Smooth muscle cell (in vitro differentiated cells): ENCODE measurements around the gene RSBN1L. TPM values are rescaled to one million over a fixed set of nuclear protein-coding genes. Genes with fewer than 3 reads are reported as not detected.

Experiments used
- DNase-seq: peaks from one replicate; lab custom pipeline; 2025; ENCODE audit not compliant: unreplicated experiment; lab: John Stamatoyannopoulos, UW
- H2AFZ ChIP-seq: fragments of 200-600 bp; sonication (generic); 2 replicates; pipeline ENCODE4 v1.6.0; 2016; ENCODE audit warnings: antibody characterized with exemption, low read depth, mild to moderate bottlenecking
- H3F3A ChIP-seq: fragments of 200-600 bp; sonication (generic); 2 replicates; pipeline ENCODE4 v1.6.0; 2017; ENCODE audit warnings: antibody characterized with exemption, low read depth
- H3K27ac ChIP-seq: fragments of 200-600 bp; sonication (generic); 2 replicates; pipeline ENCODE4 v1.5.1; 2016; ENCODE audit warnings: low read depth, mild to moderate bottlenecking
- H3K27me3 ChIP-seq: fragments of 200-600 bp; sonication (generic); 2 replicates; pipeline ENCODE4 v1.6.1; 2016; ENCODE audit warnings: low read depth, mild to moderate bottlenecking
- H3K36me3 ChIP-seq: fragments of 200-600 bp; sonication (generic); 2 replicates; pipeline ENCODE4 v1.5.1; 2016; ENCODE audit warnings: low read depth
- H3K4me1 ChIP-seq: fragments of 200-600 bp; sonication (generic); 2 replicates; pipeline ENCODE4 v1.5.1; 2016; ENCODE audit warnings: low read depth
- H3K4me2 ChIP-seq: fragments of 200-600 bp; sonication (generic); 2 replicates; pipeline ENCODE4 v1.6.0; 2016; ENCODE audit warnings: mild to moderate bottlenecking
- H3K4me3 ChIP-seq: fragments of 200-600 bp; sonication (generic); 2 replicates; pipeline ENCODE4 v1.5.1; 2016; ENCODE audit warnings: mild to moderate bottlenecking
- H3K79me2 ChIP-seq: fragments of 200-600 bp; sonication (generic); 2 replicates; pipeline ENCODE4 v1.6.0; 2016; ENCODE audit warnings: low read depth, mild to moderate bottlenecking
- H3K9ac ChIP-seq: fragments of 200-600 bp; sonication (generic); 2 replicates; pipeline ENCODE4 v1.6.0; 2016; ENCODE audit warnings: low read depth
- H3K9me3 ChIP-seq: fragments of 200-600 bp; sonication (generic); replicated peaks from 2 replicates; pipeline ENCODE4 v1.5.1; 2016; ENCODE audit warnings: low read depth
- H4K20me1 ChIP-seq: fragments of 200-600 bp; sonication (generic); 2 replicates; pipeline ENCODE4 v1.6.0; 2016; ENCODE audit warnings: low read depth
- WGBS: methylation state at CpG from one replicate; pipeline ENCODE4 v1.1.7; 2016; ENCODE audit warnings: low lambda C conversion rate; 5-methylcytosine and 5-hydroxymethylcytosine counted together
- polyA plus RNA-seq: library from polyadenylated mRNA; unstranded; fragments of >200 nt; fragmentation: Nextera tagmentation; extraction: Ambion mirVana; gene quantifications from 2 replicates; pipeline ENCODE4 v1.2.1, GENCODE V29; 2016
- total RNA-seq: library from RNA; depleted of rRNA; stranded (reverse); fragments of >200 nt; gene quantifications from 2 replicates; pipeline ENCODE4 v1.2.3, GENCODE V29; 2014
- TF ChIP-seq, protein P1 (sequence below): fragments of 200-600 bp; sonication (generic); IDR thresholded peaks from 2 replicates; pipeline ENCODE4 v1.5.1; 2017; ENCODE audit warnings: borderline replicate concordance, mild to moderate bottlenecking, antibody characterized with exemption; ENCODE audit not compliant: insufficient read depth, poor library complexity, severe bottlenecking

Gene RSBN1L
- total and polyA plus RNA-seq, 2 experiments from 2014 or later: 3.8 to 26.2 TPM

DNA sequence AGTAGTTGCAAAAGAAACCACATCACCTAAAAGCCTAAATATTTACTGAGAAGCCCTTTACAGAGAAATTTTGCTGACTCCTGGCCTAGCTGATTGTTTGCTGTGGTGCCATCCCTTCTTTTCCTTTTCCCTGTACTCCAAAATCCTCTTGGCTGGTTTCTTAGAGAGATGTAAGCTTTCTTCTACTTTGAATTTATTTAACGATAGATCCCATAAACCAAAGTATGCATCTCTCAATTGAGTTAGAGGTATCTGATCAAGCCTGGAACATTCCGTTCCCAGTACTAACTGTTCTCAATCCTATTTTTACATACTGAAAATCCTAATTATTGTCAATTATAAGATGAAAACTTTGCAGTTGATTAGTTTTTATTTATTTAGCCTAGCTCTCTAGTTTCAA lies 95.7 kb downstream of the RSBN1L start:
- Histone ChIP-seq H3K36me3 (no peaks in the 10 kb centered on the region), H3K27me3 (no peaks in the 10 kb centered on the region), H3K79me2 (peaks cover 28% of the 10 kb centered on the region), H2AFZ (no peak overlapping the region), H3F3A (no peaks in the 10 kb centered on the region), H3K4me2 (no peak overlapping the region), H3K27ac (no peak overlapping the region), H3K4me3 (no peak overlapping the region), H4K20me1 (no peaks in the 10 kb centered on the region), H3K9me3 (no peaks in the 10 kb centered on the region), H3K4me1 (peaks cover 5% of the 10 kb centered on the region), H3K9ac (no peak overlapping the region)
- DNase-seq: no peak
- WGBS: 88% methylated on average over 2 of the region's 2 CpGs
- TF ChIP-seq, protein P1, sequence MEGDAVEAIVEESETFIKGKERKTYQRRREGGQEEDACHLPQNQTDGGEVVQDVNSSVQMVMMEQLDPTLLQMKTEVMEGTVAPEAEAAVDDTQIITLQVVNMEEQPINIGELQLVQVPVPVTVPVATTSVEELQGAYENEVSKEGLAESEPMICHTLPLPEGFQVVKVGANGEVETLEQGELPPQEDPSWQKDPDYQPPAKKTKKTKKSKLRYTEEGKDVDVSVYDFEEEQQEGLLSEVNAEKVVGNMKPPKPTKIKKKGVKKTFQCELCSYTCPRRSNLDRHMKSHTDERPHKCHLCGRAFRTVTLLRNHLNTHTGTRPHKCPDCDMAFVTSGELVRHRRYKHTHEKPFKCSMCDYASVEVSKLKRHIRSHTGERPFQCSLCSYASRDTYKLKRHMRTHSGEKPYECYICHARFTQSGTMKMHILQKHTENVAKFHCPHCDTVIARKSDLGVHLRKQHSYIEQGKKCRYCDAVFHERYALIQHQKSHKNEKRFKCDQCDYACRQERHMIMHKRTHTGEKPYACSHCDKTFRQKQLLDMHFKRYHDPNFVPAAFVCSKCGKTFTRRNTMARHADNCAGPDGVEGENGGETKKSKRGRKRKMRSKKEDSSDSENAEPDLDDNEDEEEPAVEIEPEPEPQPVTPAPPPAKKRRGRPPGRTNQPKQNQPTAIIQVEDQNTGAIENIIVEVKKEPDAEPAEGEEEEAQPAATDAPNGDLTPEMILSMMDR: no peak

DNA sequence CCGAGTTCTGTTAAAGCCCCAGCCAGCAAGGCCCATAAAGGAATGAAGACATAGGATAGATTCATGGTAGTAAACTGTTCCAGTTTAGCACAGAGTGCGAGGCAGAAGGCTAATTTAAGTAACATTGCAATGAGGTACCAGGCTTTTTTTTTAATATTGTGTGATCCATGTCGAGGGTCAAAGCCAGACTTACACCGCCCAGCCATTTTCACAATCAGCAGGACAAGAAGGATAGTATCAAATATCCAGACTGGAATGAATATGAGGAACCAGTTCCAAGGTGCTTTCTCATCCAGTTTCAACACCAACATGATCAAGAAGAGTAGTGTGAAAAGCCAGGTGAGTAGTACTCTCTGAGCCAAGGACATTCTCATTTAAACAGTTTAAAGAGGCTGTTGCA lies 97.7 kb downstream of the RSBN1L start:
- Histone ChIP-seq H3K9me3 (no peaks in the 10 kb centered on the region), H3F3A (no peaks in the 10 kb centered on the region), H3K4me1 (peaks cover 7% of the 10 kb centered on the region), H3K4me3 (no peak overlapping the region), H3K36me3 (no peaks in the 10 kb centered on the region), H3K9ac (no peak overlapping the region), H3K4me2 (no peak overlapping the region), H4K20me1 (no peaks in the 10 kb centered on the region), H3K79me2 (peaks cover 41% of the 10 kb centered on the region), H3K27ac (no peak overlapping the region), H2AFZ (no peak overlapping the region), H3K27me3 (no peaks in the 10 kb centered on the region)
- no peak for DNase-seq
- WGBS: 94% methylated on average over 4 of the region's 4 CpGs
- TF ChIP-seq, protein P1: no peak

DNA sequence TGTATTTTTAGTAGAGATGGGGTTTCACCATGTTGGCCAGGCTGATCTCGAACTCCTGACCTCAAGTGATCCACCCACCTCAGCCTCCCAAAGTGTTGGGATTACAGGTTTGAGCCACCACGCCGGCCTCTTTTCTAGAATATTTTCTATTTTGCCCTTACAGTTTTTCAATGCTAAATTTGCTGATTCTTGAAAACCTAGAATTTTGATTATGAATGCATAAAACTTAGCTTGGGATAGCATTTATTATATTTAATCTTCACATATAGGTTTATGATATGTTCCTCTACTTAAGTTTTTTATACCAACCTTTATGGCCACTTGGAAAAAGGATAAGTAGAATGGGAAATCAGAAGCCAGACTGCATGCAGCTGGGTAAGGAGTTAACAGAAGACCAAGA lies 99.8 kb downstream of the RSBN1L start:
- Histone ChIP-seq H3K9ac (no peak overlapping the region), H3K36me3 (no peaks in the 10 kb centered on the region), H3K9me3 (no peaks in the 10 kb centered on the region), H4K20me1 (peaks cover under 1% of the 10 kb centered on the region), H2AFZ (no peak overlapping the region), H3K79me2 (peaks cover 62% of the 10 kb centered on the region), H3K27me3 (no peaks in the 10 kb centered on the region), H3K4me3 (no peak overlapping the region), H3K4me2 (no peak overlapping the region), H3K4me1 (peaks cover 21% of the 10 kb centered on the region), H3F3A (peaks cover 4% of the 10 kb centered on the region), H3K27ac (no peak overlapping the region)
- WGBS: 96% methylated on average over 3 of the region's 3 CpGs
- TF ChIP-seq, protein P1: no peak
- DNase-seq: no peak

DNA sequence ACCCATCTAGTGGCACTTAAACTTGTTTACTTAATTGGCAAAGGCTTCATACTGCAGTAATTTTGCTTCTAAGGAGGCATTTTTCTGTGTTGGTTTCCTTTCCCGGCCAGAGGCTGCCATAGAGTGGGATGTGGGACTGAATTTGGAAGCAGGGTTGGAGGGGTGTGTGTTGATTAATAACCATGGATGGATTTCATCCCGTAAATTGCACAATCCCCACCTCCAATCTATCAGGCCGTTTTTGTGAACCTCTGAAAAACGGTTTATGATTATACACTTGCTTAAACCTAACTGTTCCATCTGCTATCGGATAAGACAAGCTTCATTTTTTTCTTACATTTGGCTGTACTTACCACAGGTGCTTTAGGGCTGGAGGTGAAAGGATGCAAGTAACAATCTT lies 100.7 kb downstream of the RSBN1L start:
- 80% methylated on average over 5 of the region's 5 CpGs for WGBS
- TF ChIP-seq, protein P1: no peak
- Histone ChIP-seq H3K9ac (no peak overlapping the region), H3K79me2 (peaks cover 70% of the 10 kb centered on the region), H3K4me3 (peak overlapping the region; percentile 93), H3K27ac (no peak overlapping the region), H3F3A (peaks cover 4% of the 10 kb centered on the region), H2AFZ (no peak overlapping the region), H3K36me3 (no peaks in the 10 kb centered on the region), H3K27me3 (no peaks in the 10 kb centered on the region), H3K9me3 (no peaks in the 10 kb centered on the region), H3K4me1 (peaks cover 21% of the 10 kb centered on the region), H4K20me1 (peaks cover 3% of the 10 kb centered on the region), H3K4me2 (peak overlapping the region; percentile 89)
- DNase-seq: no peak
